HG03457 (cell line): Measurements from ENCODE around the gene COA5.
"Not testable (repeated sequence)": the region's sequence is repeated elsewhere in the genome, so short reads cannot be mapped to it uniquely, and the experiment has no call there.

Source experiments
- ATAC-seq: cut with Tn5 transposase; IDR thresholded peaks from one replicate; pipeline ENCODE4 v1.9.1; 2021; ENCODE audit warnings: moderate number of reproducible peaks; ENCODE audit not compliant: unreplicated experiment

Gene COA5

GRCh38 chr2:98607104-98607503 is 1.2 kb downstream of the COA5 start:
- ATAC-seq, result no peak

GRCh38 chr2:98606431-98606830 is 1.9 kb downstream of the COA5 start:
- no peak for ATAC-seq

- ATAC-seq, result no peak
These were observed 3.2 kb downstream of the COA5 start for GRCh38 chr2:98605076-98605475.

GRCh38 chr2:98604547-98604946 is 3.8 kb downstream of the COA5 start:
- no peak for ATAC-seq

GRCh38 chr2:98601532-98602132 is 6.7 kb downstream of the COA5 start:
- ATAC-seq, result peak; percentile 52

GRCh38 chr2:98598781-98599428 is 9.4 kb downstream of the COA5 start:
- ATAC-seq, result no peak

GRCh38 chr2:98594665-98595064 is 13.6 kb downstream of the COA5 start:
- not testable (repeated sequence) for ATAC-seq

GRCh38 chr2:98592565-98592964 is 15.7 kb downstream of the COA5 start:
- ATAC-seq, result no peak

GRCh38 chr2:98589489-98589888 is 18.8 kb downstream of the COA5 start:
- ATAC-seq, result no peak

- no peak for ATAC-seq
These were observed 19.4 kb downstream of the COA5 start for GRCh38 chr2:98588880-98589431.

- no peak for ATAC-seq
These were observed 21.7 kb downstream of the COA5 start for GRCh38 chr2:98586551-98587140.

GRCh38 chr2:98585386-98585785 is 22.9 kb downstream of the COA5 start:
- ATAC-seq, result no peak

GRCh38 chr2:98583816-98584618 is 24.3 kb downstream of the COA5 start:
- ATAC-seq, result no peak

- no peak for ATAC-seq
These were observed 25.0 kb downstream of the COA5 start for GRCh38 chr2:98583276-98583675.

GRCh38 chr2:98582523-98582922 is 25.8 kb downstream of the COA5 start:
- no peak for ATAC-seq

GRCh38 chr2:98580656-98581284 is 27.5 kb downstream of the COA5 start:
- ATAC-seq, result no peak

GRCh38 chr2:98579926-98580325 is 28.4 kb downstream of the COA5 start:
- ATAC-seq, result no peak

- no peak for ATAC-seq
These were observed 30.1 kb downstream of the COA5 start for GRCh38 chr2:98578231-98578630.

- no peak for ATAC-seq
These were observed 31.0 kb downstream of the COA5 start for GRCh38 chr2:98577313-98577712.

- ATAC-seq, result no peak
These were observed 31.5 kb downstream of the COA5 start for GRCh38 chr2:98576666-98577312.
